Naive thymus-derived CD8-positive, alpha-beta T cell (primary cell): ENCODE data around the gene SPRING1. TPM values are rescaled to one million over a fixed set of nuclear protein-coding genes. Genes with fewer than 3 reads are reported as not detected.
"Not testable (repeated sequence)": the region's sequence is repeated elsewhere in the genome, so short reads cannot be mapped to it uniquely, and the experiment has no call there.

Experiments used
- ATAC-seq, 2 donors: fragments of 150-1000 bp; cut with Tn5 transposase in 1 of 2; sonication (Bioruptor Pico), chemical (Tn5 transposase) in 1 of 2; 1 replicate in 1 of 2; 2 replicates in 1 of 2; pipeline ENCODE4 v1.10.0; 2021; ENCODE audit warnings: mild to moderate bottlenecking in 2 of 2, moderate library complexity in 2 of 2
- POLR2A ChIA-PET: fragments of 350-600 bp; sonication (Branson Sonifier 250); formaldehyde crosslinking; loops from one replicate; lab custom pipeline; 2021; ENCODE audit warnings: antibody characterized with exemption; lab: Charles Lee
- DNase-seq, 10 donors: peaks; one replicate each; pipeline versions ENCODE4 v3.0.0 to v3.0.0-alpha.2; 2020 to 2022
- H3K27ac Mint-ChIP-seq, 10 donors: one replicate each; pipeline ENCODE4 v1.8.0; 2020 to 2022; ENCODE audit warnings: mild to moderate bottlenecking in 10 of 10, mixed read lengths in 10 of 10, moderate library complexity in 4 of 10, inconsistent platforms in 1 of 10
- H3K27me3 Mint-ChIP-seq, 5 donors: one replicate each; pipeline ENCODE4 v1.8.0; 2021 to 2022; ENCODE audit warnings: mixed read lengths in 5 of 5
- H3K36me3 Mint-ChIP-seq, 3 donors: one replicate each; pipeline ENCODE4 v1.8.0; 2020 to 2022; ENCODE audit warnings: mixed read lengths in 3 of 3, mild to moderate bottlenecking in 2 of 3, inconsistent platforms in 1 of 3
- H3K4me1 Mint-ChIP-seq, 4 donors: one replicate each; pipeline ENCODE4 v1.8.0; 2021 to 2022; ENCODE audit warnings: mixed read lengths in 4 of 4
- H3K4me3 Mint-ChIP-seq, 10 donors: one replicate each; pipeline ENCODE4 v1.8.0; 2020 to 2022; ENCODE audit warnings: mild to moderate bottlenecking in 10 of 10, mixed read lengths in 10 of 10, moderate library complexity in 6 of 10, inconsistent platforms in 1 of 10
- H3K9me3 Mint-ChIP-seq, 9 donors: one replicate each; pipeline ENCODE4 v1.8.0; 2020 to 2022; ENCODE audit warnings: mixed read lengths in 9 of 9, mild to moderate bottlenecking in 3 of 9, inconsistent platforms in 1 of 9, moderate library complexity in 1 of 9
- polyA plus RNA-seq, 3 donors: library from polyadenylated mRNA; unstranded; fragments of 300-500 nt; fragmentation: Illumina TruSeq; gene quantifications; one replicate each; pipeline ENCODE4 v1.2.3, GENCODE V29; 2021
- total RNA-seq, 8 experiments: library from RNA in 2 of 8; stranded (reverse) in 2 of 8; gene quantifications; one replicate each; pipeline ENCODE4 v1.2.3 and lab custom pipeline; 2021 to 2026

The SPRING1 gene
- total and polyA plus RNA-seq, 5 experiments from 2014 or later: 14.6 to 24.2 (median 18.9) TPM

DNA sequence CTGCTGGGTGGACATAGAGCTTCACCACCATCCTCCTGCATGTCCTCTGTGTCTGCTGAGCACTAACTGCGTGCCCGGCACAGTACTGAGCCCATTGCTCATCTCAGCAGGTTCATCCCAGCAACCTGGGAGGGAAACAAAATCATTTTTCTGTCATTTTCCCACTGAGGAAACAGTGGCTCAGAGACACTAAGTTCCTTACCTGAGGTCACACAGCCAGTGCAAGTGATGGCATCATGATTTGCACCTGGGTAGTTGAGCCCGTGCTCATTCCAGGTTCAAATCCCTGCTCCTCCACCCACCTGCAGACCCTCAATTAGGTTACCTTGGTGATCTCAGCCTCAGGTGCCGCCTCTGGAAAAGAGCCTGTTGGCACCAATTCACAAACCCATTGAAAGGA, 23.6 kb upstream of the SPRING1 start:
- Mint-ChIP-seq H3K4me3 (no peak overlapping the region), H3K4me1 (peaks cover 0 to 15% (median 5%) of the 10 kb centered on the region in 4 donors), H3K27me3 (no peaks in the 10 kb centered on the region), H3K9me3 (no peaks in the 10 kb centered on the region), H3K27ac (peak overlapping the region in 1 of 10 donors; percentile 62), H3K36me3 (peaks cover 0 to 19% (median 7%) of the 10 kb centered on the region in 3 donors)
- POLR2A ChIA-PET: no interaction called here
- DNase-seq: no peak
- ATAC-seq: no peak

DNA sequence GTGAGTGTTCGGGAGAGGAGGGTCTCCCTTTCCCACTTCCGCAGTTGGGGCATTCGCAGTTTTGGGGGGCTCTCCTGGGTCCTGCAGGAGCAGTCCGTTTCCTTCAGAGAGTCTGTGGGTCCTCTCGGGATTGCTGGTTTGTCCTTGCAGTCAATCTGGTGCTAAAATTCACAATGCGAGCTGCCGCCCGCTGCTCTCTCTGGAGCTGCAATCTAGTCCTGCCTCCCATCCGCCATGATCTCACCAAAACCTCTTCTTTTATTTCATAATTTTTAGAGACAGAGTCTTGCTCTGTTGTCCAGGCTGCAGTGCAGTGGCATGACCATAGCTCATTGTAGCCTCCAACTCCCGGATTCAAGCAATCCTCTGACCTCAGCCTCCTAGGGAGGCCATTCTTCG, 22.8 kb upstream of the SPRING1 start:
- Mint-ChIP-seq H3K36me3 (peaks cover 0 to 27% (median 11%) of the 10 kb centered on the region in 3 donors), H3K4me1 (peaks cover 0 to 15% (median 5%) of the 10 kb centered on the region in 4 donors), H3K4me3 (peak overlapping the region in 3 of 10 donors; percentile 4 to 86 (median 17)), H3K27ac (peak overlapping the region in 3 of 10 donors; percentile 28 to 71 (median 54)), H3K9me3 (no peaks in the 10 kb centered on the region), H3K27me3 (no peaks in the 10 kb centered on the region)
- POLR2A ChIA-PET: no interaction called here
- ATAC-seq: no peak
- no peak for DNase-seq

DNA sequence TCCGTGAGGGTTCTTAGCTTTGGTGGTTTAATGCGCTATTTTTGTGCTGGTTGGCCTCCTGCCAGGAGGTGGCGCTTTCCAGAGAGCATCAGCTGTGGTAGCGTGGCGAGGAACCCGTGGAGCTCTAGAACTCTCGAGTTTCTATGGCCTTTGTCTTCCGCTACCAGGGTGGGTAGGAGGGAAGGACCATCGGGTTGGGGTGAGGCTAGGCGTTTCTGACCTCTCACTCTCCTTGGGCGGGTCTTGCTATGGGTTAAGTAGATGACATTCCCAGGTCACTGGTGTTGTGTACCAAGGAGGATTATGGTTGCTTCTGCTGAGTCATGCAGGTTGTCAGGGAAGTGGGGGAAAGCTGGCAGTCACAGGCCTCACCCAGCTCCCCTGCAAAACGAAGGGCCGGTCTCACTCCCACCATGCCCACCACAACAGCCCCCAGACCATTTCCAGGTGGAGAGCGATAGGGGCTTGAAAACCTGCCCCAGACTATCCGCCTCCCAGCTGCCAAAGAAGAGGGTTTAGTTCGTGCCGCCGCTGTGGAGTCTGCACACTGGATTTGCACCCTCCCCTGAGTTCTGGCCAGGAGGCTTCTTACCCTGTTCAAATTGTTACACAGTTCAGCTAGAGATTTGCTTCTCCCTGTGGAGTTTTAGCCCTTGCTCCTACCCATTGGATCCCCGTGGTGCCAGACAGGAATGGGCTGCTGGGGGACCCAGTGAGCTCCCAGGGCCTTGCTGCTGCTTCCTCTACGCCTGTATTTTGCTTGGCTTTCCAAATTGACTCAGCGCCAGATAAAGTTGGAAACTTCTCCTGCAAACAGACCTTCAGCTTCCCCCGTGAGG, 22.1 kb upstream of the SPRING1 start:
- H3K36me3 Mint-ChIP-seq: peaks cover 0 to 33% (median 16%) of the 10 kb centered on the region in 3 donors
- POLR2A ChIA-PET: no interaction called here

DNA sequence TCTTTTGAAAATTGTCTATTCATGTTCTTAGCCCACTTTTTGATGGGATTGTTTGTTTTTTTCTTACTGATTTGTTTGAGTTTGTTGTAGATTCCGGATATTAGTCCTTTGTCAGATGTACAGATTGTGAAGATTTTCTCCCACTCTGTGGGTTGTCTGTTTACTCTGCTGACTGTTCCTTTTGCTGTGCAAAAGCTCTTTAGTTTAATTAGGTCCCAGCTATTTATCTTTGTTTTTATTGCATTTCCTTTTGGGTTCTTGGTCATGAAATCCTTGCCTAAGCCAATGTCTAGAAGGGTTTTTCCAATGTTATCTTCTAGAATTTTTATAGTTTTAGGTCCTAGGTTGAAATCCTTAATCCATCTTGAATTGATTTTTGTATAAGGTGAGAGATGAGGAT, 16.9 kb upstream of the SPRING1 start:
- H3K27me3 Mint-ChIP-seq, DNase-seq, ATAC-seq, H3K4me1 Mint-ChIP-seq, H3K27ac Mint-ChIP-seq, POLR2A ChIA-PET, H3K9me3 Mint-ChIP-seq, H3K4me3 Mint-ChIP-seq: not testable (repeated sequence)
- peaks cover 11 to 48% (median 24%) of the 10 kb centered on the region in 3 donors for H3K36me3 Mint-ChIP-seq

More for the DNA sequence above, 22.1 kb upstream of the SPRING1 start:
- ATAC-seq (peak; percentile 50), DNase-seq (peak in 5 of 10 donors; percentile 18 to 44 (median 27))
- peak overlapping the region in 5 of 10 donors; percentile 29 to 88 (median 71) for H3K27ac Mint-ChIP-seq
- H3K27me3 Mint-ChIP-seq: no peaks in the 10 kb centered on the region
- H3K4me1 Mint-ChIP-seq: peaks cover 0 to 15% (median 5%) of the 10 kb centered on the region in 4 donors
- no peaks in the 10 kb centered on the region for H3K9me3 Mint-ChIP-seq
- peak overlapping the region in 9 of 10 donors; percentile 60 to 86 (median 70) for H3K4me3 Mint-ChIP-seq

DNA sequence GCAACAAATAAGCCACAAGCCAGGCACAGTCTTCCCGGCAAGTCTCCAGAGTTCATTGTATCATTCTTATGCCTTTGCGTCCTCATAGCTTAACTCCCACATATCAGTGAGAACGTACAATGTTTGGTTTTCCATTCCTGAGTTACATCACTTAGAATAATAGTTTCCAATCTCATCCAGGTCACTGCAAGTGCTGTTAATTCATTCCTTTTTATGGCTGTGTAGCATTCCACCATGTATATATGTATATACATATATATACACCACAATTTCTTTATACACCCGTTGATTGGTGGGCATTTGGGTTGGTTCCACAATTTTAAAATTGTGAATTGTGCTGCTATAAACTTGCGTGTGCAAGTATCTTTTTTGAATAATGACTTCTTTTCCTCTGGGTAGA, 16.2 kb upstream of the SPRING1 start:
- H3K4me3 Mint-ChIP-seq, DNase-seq, H3K27ac Mint-ChIP-seq, POLR2A ChIA-PET, H3K27me3 Mint-ChIP-seq, H3K4me1 Mint-ChIP-seq, H3K9me3 Mint-ChIP-seq, ATAC-seq: not testable (repeated sequence)
- peaks cover 11 to 48% (median 24%) of the 10 kb centered on the region in 3 donors for H3K36me3 Mint-ChIP-seq

DNA sequence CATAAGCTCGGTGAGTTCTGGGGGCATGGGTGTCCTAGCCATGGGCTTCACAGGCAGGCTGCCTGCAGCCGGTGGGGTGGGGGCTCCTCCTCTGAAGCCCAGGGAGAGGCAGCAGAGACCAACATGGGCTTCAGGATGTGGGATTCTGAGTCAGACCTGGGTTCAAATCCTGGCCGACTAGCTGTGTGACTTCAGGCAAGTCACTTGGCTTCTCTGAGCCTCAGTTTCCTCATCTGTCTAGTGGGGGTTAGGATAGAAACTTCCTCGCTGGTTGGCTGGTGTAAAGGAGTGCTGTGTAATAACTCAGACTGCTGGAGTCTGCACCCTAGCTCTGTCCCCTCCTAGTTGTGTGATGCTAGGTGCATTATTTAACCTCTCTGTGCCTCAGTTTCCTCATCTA, 12.4 kb upstream of the SPRING1 start:
- DNase-seq: no peak
- Mint-ChIP-seq H3K9me3 (peaks cover 0 to 4% (median 0%) of the 10 kb centered on the region in 9 donors), H3K27me3 (no peaks in the 10 kb centered on the region), H3K36me3 (peaks cover 11 to 28% (median 18%) of the 10 kb centered on the region in 3 donors), H3K4me3 (no peak overlapping the region), H3K4me1 (no peaks in the 10 kb centered on the region), H3K27ac (no peak overlapping the region)
- no peak for ATAC-seq
- POLR2A ChIA-PET: no interaction called here

DNA sequence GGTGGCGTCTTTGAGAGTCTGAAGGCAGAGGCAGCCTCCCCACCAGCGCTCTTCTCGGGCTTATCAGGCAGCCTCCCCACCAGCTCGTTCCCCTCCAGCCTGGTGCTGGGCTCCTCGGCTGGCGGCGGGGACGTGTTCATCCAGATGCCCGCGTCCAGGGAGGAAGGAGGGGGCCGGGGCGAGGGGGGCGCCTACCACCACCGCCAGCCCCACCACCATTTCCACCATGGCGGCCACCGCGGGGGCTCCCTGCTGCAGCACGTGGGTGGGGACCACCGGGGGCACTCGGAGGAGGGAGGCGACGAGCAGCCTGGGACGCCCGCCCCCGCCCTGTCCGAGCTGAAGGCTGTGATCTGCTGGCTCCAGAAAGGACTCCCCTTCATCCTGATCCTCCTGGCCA, 12.0 kb upstream of the SPRING1 start:
- H3K9me3 Mint-ChIP-seq: peaks cover 0 to 4% (median 0%) of the 10 kb centered on the region in 9 donors
- H3K4me1 Mint-ChIP-seq: no peaks in the 10 kb centered on the region
- DNase-seq: no peak
- no peaks in the 10 kb centered on the region for H3K27me3 Mint-ChIP-seq
- H3K27ac Mint-ChIP-seq: no peak overlapping the region
- ATAC-seq: no peak
- no peak overlapping the region for H3K4me3 Mint-ChIP-seq
- POLR2A ChIA-PET: no interaction called here
- H3K36me3 Mint-ChIP-seq: peaks cover 11 to 24% (median 15%) of the 10 kb centered on the region in 3 donors

DNA sequence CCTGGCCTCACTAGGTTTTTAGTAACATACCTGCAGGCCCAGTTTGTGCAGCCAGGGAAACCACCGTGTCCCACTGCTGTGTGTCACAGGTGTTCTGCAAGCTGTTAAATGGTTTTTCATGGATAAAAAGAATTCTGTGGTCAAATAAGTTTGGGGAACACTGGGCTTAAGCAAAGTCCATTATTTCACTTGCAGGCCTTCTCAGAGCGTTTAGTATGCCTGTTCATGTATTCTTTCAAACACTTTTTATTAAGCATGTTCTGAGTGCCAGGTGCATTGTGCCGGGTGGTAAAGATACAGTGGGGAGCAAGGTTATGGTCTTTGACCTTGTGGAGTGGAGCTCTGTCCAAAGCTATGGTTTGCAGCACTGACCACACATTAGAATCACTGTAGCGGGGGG, 7.7 kb upstream of the SPRING1 start:
- no peak for DNase-seq
- POLR2A ChIA-PET: no interaction called here
- H3K27ac Mint-ChIP-seq: no peak overlapping the region

DNA sequence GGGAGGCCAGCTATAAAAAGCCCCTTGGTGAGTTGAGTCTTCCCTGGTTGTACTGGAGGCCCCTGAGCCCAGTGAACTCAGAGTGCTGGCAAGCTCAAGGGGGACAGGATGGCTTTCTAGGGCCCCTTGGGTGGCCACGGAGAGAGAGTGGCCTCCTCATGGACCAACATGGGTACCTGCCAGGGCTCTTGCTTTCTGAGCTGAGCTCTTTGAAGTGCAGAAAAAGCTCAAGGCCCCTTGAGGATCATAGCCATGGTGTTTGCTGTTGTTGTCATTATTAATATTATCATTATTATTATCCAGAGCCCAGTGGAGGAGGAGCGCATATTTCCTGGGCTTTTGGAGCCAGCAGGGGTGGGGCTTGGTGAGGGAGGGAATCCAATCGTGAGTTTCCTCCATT, 6.9 kb upstream of the SPRING1 start:
- H3K4me3 Mint-ChIP-seq: no peak overlapping the region
- DNase-seq (no peak), ATAC-seq (no peak)
- H3K4me1 Mint-ChIP-seq: peaks cover 0 to 2% (median 0%) of the 10 kb centered on the region in 4 donors
- POLR2A ChIA-PET: no interaction called here
- H3K27ac Mint-ChIP-seq: no peak overlapping the region
- no peaks in the 10 kb centered on the region for H3K9me3 Mint-ChIP-seq
- no peaks in the 10 kb centered on the region for H3K27me3 Mint-ChIP-seq
- peaks cover 0 to 7% (median 4%) of the 10 kb centered on the region in 3 donors for H3K36me3 Mint-ChIP-seq

More for the DNA sequence above, 7.7 kb upstream of the SPRING1 start:
- H3K9me3 Mint-ChIP-seq: no peaks in the 10 kb centered on the region
- no peak for ATAC-seq
- no peak overlapping the region for H3K4me3 Mint-ChIP-seq
- H3K4me1 Mint-ChIP-seq: peaks cover 0 to 2% (median 0%) of the 10 kb centered on the region in 4 donors
- H3K27me3 Mint-ChIP-seq: no peaks in the 10 kb centered on the region
- H3K36me3 Mint-ChIP-seq: peaks cover 0 to 7% (median 4%) of the 10 kb centered on the region in 3 donors

DNA sequence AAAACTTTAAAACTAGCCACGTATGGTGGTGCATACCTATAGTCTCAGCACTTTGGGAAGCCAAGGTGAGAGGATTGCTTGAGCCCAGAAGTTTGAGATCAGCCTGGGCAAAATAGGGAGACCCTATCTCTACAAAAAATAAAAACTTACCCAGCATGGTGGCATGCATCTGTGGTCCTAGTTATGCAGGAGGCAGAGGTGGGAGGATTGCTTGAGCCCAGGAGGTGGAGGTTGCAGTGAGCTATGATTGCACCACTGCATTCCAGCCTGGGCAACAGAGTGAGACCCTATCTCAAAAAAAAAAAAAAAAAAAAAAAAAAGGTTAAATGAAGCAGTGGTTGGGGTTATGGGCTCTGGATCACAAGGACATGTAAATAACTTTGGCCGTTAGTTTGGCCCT, 4.9 kb upstream of the SPRING1 start:
- H3K4me3 Mint-ChIP-seq, POLR2A ChIA-PET, H3K27me3 Mint-ChIP-seq, H3K27ac Mint-ChIP-seq, H3K9me3 Mint-ChIP-seq, H3K36me3 Mint-ChIP-seq, DNase-seq, ATAC-seq: not testable (repeated sequence)
- peaks cover 5 to 13% (median 12%) of the 10 kb centered on the region in 4 donors for H3K4me1 Mint-ChIP-seq

DNA sequence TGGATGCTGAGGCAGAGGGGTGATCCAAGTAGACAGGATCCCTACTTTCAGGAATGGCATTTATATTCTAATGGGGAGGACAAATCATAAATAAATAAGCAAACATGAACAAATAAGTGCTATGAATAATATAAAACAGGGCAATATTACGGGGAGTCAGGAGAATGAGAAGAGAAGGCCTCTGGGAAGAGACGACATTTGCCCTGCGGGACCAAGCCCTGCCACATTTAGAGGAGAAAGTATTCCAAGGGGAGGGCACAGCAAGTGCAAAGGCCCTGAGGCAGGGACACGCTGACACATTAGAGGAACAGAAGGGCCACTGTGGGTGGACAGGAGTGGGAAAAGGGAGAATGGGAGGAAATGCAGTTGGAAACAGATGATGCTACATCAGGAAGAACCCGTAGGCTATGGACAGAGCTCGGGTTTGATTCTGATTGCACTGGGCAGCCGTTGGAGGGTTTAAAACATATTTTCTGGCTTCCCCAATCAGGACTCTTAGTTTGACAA, 1.6 kb upstream of the SPRING1 start:
- Mint-ChIP-seq H3K27me3 (no peaks in the 10 kb centered on the region), H3K4me3 (peak overlapping the region in 4 of 10 donors; percentile 1 to 97 (median 94)), H3K27ac (no peak overlapping the region), H3K9me3 (no peaks in the 10 kb centered on the region), H3K36me3 (peaks cover 3 to 14% (median 7%) of the 10 kb centered on the region in 3 donors), H3K4me1 (peaks cover 19 to 38% (median 33%) of the 10 kb centered on the region in 4 donors)
- no peak for ATAC-seq
- POLR2A ChIA-PET: no interaction called here
- DNase-seq: no peak

DNA sequence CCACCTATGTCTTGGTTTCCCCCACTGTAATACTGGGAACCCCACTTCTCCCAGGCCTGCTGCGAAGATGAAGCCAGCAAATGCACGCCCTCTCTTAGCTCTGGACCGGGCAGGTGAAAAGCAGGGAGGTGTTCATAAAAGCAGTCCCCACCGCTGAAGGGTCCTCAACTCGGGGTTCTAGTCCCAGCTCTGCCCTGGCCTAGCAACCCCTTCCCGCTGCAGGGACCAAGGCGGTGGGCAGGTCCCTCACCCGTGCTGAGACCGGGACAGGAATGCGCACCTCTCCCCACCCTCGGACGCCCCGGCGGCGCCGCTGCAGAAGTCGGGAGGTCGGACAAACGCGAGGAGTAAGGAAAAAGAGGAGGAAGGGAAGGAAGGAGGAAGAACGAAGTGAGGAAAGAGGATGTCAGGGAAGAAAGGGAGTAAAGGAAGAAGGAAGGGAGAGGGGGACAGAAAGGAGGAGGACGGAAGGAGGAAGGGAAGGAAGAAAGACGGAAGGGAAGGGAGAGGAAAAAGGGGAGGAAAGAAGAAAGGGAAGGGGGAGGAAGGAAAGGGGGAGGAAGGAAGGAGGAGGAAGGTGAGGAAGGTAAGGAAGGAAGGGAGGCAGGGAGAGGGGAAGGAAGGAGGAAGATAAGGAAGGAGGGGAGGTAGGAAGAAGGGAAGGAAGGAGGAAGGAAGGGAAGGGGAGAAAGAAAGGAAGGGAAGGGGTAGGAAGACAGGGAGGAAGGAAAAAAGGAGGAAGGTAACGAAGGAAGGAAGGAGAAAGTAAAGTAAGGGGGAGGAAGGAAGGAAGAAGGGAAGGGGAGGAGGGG, 701 bp downstream of the SPRING1 start:
- Mint-ChIP-seq H3K4me1 (peaks cover 26 to 49% (median 44%) of the 10 kb centered on the region in 4 donors), H3K27me3 (no peaks in the 10 kb centered on the region), H3K27ac (peak overlapping the region; percentile 54 to 89 (median 83)), H3K4me3 (peak overlapping the region; percentile 84 to 99 (median 92)), H3K36me3 (peaks cover 3 to 26% (median 8%) of the 10 kb centered on the region in 3 donors), H3K9me3 (no peaks in the 10 kb centered on the region)
- DNase-seq: peak in 1 of 10 donors; percentile 5
- no peak for ATAC-seq
- POLR2A ChIA-PET: interaction anchor here (1.0 to 1.4 kb wide), 3 partner anchors 10 to 82 kb away, joined by 3 read pairs; no protein-coding TSS in a partner anchor
